ENCODE data around the gene ACOXL.

DNA sequence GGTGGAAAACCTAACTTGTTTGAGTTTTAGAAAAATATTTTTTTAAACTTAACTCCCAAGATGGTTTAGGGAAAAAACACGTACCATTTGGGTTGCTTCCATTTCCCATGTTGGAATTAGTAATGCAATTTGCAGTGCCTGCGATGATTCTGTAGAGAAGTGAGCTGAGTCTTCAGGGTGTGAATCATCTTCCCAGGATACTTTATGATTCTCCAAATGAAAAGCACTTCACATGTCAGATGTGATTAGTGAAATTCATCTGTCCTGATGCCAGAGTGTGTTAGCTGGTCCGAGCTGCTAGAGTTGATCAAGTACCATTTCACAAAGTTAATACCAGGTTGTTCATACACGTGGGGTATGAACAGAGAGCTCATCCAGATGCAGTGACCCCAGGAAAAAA is 59.1 kb downstream of the ACOXL start:
- TF ChIP-seq EP300 (IDR thresholded peaks at IDR 0.05; ENCODE audit: low read depth) (no peak), POLR2A (IDR thresholded peaks at IDR 0.05) (no peak)

All from transverse colon (tissue), 1 donor.